ENCODE measurements around the gene OR4A16.

Gene OR4A16

DNA sequence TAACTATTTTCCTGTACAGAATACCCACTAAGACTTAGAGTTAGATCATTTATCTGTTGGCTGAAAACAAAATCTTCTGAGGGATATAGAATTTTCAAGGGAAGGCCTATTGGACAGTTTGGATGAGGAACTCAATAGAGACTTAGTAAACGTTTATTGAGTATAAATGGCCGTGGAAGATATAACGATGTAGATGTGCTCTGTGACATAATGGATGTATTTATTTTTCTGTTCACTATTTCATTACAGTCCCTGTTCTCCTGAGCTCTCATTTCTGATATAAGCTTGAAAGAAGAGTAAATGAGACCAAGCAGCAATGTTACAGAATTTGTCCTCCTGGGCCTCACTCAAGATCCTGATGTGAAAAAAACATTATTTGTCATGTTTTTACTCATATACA is at the start of gene OR4A16:
OR4A16 (plus strand) TSS at position 301 of the 400 bp plus-strand sequence; CDS start at position 301, 0 bp downstream.
- DNase-seq: no peak

GRCh38 chr11:55324500-55324899 is 18.5 kb upstream of the OR4A16 start:
- DNase-seq: no peak

DNA sequence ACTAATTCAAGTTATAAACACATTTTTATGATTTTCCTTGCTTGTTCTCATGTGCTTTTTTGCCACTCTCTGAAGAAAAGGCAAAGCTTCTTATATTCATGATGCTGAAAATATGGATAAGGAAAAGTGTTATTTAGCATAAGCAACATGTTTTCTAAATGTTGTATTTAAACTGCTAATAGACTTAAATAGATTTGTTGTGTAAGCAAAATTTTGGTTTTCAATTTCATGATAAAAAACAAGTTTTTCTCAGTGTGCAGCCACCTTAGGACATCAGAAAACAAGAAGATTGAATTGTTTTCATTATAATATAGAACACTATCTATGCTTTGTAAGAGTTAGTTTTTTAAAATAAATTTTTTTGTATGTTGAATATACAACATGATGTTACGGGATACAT is 2.3 kb downstream of the OR4A16 start:
- DNase-seq: no peak

GRCh38 chr11:55349032-55349431 is 6.0 kb downstream of the OR4A16 start:
- DNase-seq: no peak

DNA sequence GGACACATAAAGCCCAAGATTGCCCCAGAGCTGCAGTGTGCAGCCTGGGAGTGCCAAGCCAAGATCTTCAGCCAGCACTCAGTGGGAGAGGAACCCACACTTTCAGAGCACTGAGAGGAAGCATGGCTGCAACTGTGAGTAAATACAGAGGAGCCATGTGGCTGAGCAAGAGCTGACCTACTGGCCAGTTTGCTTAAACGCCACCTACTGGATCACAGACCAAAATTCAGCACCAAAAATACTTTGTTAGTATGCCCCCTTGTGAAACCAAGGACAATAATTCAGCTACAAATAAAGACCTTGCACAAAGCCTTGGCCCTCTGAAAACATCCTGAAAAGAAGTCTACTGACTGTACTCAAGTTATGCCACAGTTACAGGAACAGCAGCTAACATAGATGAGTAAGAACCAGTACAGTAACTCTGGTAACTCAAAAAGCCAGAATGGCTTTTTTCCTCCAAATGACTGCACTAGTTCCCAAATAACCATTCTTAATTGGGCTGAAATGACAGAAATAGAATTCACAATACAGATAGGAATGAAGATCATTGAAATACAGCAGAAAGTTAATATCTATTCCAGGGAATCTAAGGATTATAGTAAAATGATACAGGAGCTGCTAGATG is 14.7 kb downstream of the OR4A16 start:
- DNase-seq: no peak

GRCh38 chr11:55367674-55368073 is 24.7 kb downstream of the OR4A16 start, which contains the start of gene OR4A15:
OR4A15 (plus strand) TSS chr11:55367974; CDS start chr11:55367974, 0 bp downstream.
- no peak for DNase-seq
